T-cell (primary cell): Measurements from ENCODE around the gene SHQ1. TPM values are rescaled to one million over a fixed set of nuclear protein-coding genes. Genes with fewer than 3 reads are reported as not detected.

Experiments
- ATAC-seq, 4 experiments: fragments of 200-7000 bp in 3 of 4; fragments of 150-1000 bp in 1 of 4; cut with Tn5 transposase; replicated peaks in 1 of 4; 1 replicate in 3 of 4; 2 replicates in 1 of 4; pipeline ENCODE4 v1.10.0; 2021; ENCODE audit warnings: moderate library complexity in 3 of 4, mild to moderate bottlenecking in 2 of 4, moderate number of reproducible peaks in 1 of 4
- CTCF ChIA-PET, 2 donors: fragments of 300-600 bp; sonication (Branson Sonifier 250); formaldehyde crosslinking; loops; one replicate each; lab custom pipeline; 2022; ENCODE audit warnings: antibody characterized with exemption in 2 of 2; lab: Charles Lee
- POLR2A ChIA-PET, 2 donors: fragments of 300-600 bp; sonication (Branson Sonifier 250); formaldehyde crosslinking; loops; one replicate each; lab custom pipeline; 2022; ENCODE audit warnings: antibody characterized with exemption in 2 of 2; lab: Charles Lee
- DNase-seq, 35 experiments: peaks; one replicate each; pipeline versions ENCODE4 v3.0.0 to v3.0.0-alpha.2; 2013 to 2023
- H3K27ac ChIP-seq: one replicate; pipeline ENCODE4 v1.5.1; 2013; ENCODE audit warnings: low read length
- H3K27me3 ChIP-seq, 2 experiments: replicated peaks in 1 of 2; 1 replicate in 1 of 2; 2 replicates in 1 of 2; pipeline versions ENCODE4 v1.6.1 to v1.7.0; 2013; ENCODE audit warnings: low read length in 1 of 2, mixed read lengths in 1 of 2; ENCODE audit not compliant: control insufficient read depth in 2 of 2, insufficient read depth in 2 of 2; ENCODE audit errors: extremely low read depth in 1 of 2
- H3K36me3 ChIP-seq, 2 donors: 1 replicate in 1 of 2; 2 replicates in 1 of 2; pipeline versions ENCODE4 v1.6.1 to v1.7.0; 2013; ENCODE audit warnings: low read length in 1 of 2; ENCODE audit not compliant: control insufficient read depth in 2 of 2, insufficient read depth in 1 of 2; ENCODE audit errors: extremely low read depth in 1 of 2
- H3K4me1 ChIP-seq, 2 experiments: 1 replicate in 1 of 2; 2 replicates in 1 of 2; pipeline versions ENCODE4 v1.6.1 to v1.7.0; 2013; ENCODE audit warnings: low read length in 2 of 2, mixed read lengths in 1 of 2; ENCODE audit not compliant: insufficient read depth in 2 of 2, control insufficient read depth in 1 of 2; ENCODE audit errors: extremely low read depth in 1 of 2
- H3K4me3 ChIP-seq, 2 donors: 1 replicate in 1 of 2; 2 replicates in 1 of 2; pipeline versions ENCODE4 v1.5.1 to v1.7.0; 2013; ENCODE audit warnings: mild to moderate bottlenecking in 2 of 2, low read length in 1 of 2, moderate library complexity in 1 of 2; ENCODE audit not compliant: control insufficient read depth in 1 of 2; ENCODE audit errors: extremely low read depth in 1 of 2
- H3K9me3 ChIP-seq: 2 replicates; pipeline ENCODE4 v1.7.0; 2013
- H3K27ac Mint-ChIP-seq, 2 donors: one replicate each; pipeline ENCODE4 v1.8.0; 2020 to 2021; ENCODE audit warnings: mild to moderate bottlenecking in 2 of 2, mixed read lengths in 2 of 2
- H3K27me3 Mint-ChIP-seq, 2 donors: one replicate each; pipeline ENCODE4 v1.8.0; 2021 to 2022; ENCODE audit warnings: mixed read lengths in 2 of 2
- H3K36me3 Mint-ChIP-seq: one replicate; pipeline ENCODE4 v1.8.0; 2021; ENCODE audit warnings: mixed read lengths
- H3K4me1 Mint-ChIP-seq, 3 donors: one replicate each; pipeline ENCODE4 v1.8.0; 2020 to 2022; ENCODE audit warnings: mixed read lengths in 3 of 3, mild to moderate bottlenecking in 1 of 3
- H3K4me3 Mint-ChIP-seq, 3 donors: one replicate each; pipeline ENCODE4 v1.8.0; 2020 to 2022; ENCODE audit warnings: mild to moderate bottlenecking in 3 of 3, mixed read lengths in 3 of 3, moderate library complexity in 3 of 3
- H3K9me3 Mint-ChIP-seq, 3 donors: one replicate each; pipeline ENCODE4 v1.8.0; 2020 to 2022; ENCODE audit warnings: mixed read lengths in 3 of 3
- WGBS: methylation state at CpG from one replicate; pipeline ENCODE4 v1.1.5; 2013; ENCODE audit warnings: missing lambda C conversion rate; ENCODE audit not compliant: insufficient coverage; 5-methylcytosine and 5-hydroxymethylcytosine counted together
- total RNA-seq, 35 experiments: library from RNA in 6 of 35; stranded (reverse) in 6 of 35; fragments of 120-200 nt in 1 of 35; gene quantifications; one replicate each; pipeline versions ENCODE4 v1.2.1 to v1.2.4 and lab custom pipeline; 2013 to 2026

The SHQ1 gene
- total RNA-seq, 5 donors from 2014 or later (not counting 1 experiment from before 2014, with no cell fraction given), result 16.6 to 29.0 (median 27.8) TPM

DNA sequence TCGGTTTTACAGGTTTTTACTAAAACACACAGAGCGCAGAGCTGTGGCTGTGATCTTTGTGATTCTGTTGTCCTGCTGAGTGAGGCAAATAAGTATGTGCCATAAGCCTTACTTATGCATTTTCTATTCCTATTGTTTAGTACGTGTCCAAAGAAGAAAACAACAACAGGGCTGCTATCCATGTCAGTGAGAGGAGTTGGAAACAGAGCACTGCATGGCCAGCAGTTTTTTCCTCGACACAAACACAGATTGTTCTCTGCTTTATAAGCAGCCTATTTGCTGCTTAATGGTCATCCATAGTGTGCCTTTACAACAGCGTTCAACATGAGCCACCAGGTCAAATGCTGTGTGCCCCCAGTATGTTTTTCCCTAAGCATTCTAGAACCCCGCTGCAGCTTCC is 79.8 kb downstream of the SHQ1 start:
- peaks cover 6 to 16% (median 12%) of the 10 kb centered on the region in 3 donors for H3K4me1 Mint-ChIP-seq
- WGBS, result 100% methylated on average over 3 of the region's 6 CpGs
- H3K27ac Mint-ChIP-seq, result no peak overlapping the region
- no peaks in the 10 kb centered on the region for H3K9me3 Mint-ChIP-seq
- peaks cover 0 to 4% of the 10 kb centered on the region in 2 donors for H3K36me3 ChIP-seq
- H3K27me3 Mint-ChIP-seq, result no peaks in the 10 kb centered on the region
- ChIA-PET POLR2A (no interaction called here), CTCF (no interaction called here)
- H3K36me3 Mint-ChIP-seq, result peaks cover 51% of the 10 kb centered on the region
- no peaks in the 10 kb centered on the region for H3K9me3 ChIP-seq
- H3K4me1 ChIP-seq, result no peaks in the 10 kb centered on the region
- no peak overlapping the region for H3K27ac ChIP-seq
- no peak overlapping the region for H3K4me3 Mint-ChIP-seq
- DNase-seq, result no peak
- H3K27me3 ChIP-seq, result no peaks in the 10 kb centered on the region
- H3K4me3 ChIP-seq, result no peak overlapping the region
- ATAC-seq, result no peak

DNA sequence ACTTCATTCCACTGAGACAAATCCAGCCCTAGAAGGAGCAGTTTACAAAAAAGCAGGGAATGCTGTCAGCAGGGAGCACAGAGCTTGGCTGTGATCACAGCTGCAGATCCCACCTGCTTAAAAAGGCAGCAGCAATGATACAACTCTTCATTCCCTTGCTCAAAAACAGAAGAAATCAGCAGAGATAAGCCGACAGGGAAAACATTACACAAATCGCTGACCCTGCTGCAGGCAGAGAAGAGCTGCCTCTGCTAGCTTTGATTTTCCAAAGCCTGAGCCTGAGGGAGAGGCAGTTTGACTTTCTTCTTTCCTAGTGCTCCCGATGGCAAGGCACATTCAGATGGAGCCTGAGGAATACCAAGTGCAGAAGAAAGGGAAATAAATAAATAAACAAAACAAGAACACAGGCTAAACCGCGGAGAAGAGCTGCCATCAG is 80.2 kb downstream of the SHQ1 start:
- no peak for ATAC-seq
- no peaks in the 10 kb centered on the region for H3K27me3 ChIP-seq
- no peaks in the 10 kb centered on the region for H3K9me3 ChIP-seq
- no peak overlapping the region for H3K4me3 Mint-ChIP-seq
- ChIA-PET POLR2A (no interaction called here), CTCF (no interaction called here)
- peaks cover 9 to 16% (median 12%) of the 10 kb centered on the region in 3 donors for H3K4me1 Mint-ChIP-seq
- no peaks in the 10 kb centered on the region for H3K4me1 ChIP-seq
- H3K27ac Mint-ChIP-seq, result no peak overlapping the region
- H3K27ac ChIP-seq, result no peak overlapping the region
- H3K36me3 Mint-ChIP-seq, result peaks cover 56% of the 10 kb centered on the region
- no peaks in the 10 kb centered on the region for H3K27me3 Mint-ChIP-seq
- DNase-seq, result no peak
- no peak overlapping the region for H3K4me3 ChIP-seq
- no peaks in the 10 kb centered on the region for H3K9me3 Mint-ChIP-seq
- 100% methylated on average over 1 of the region's 5 CpGs for WGBS
- H3K36me3 ChIP-seq, result peaks cover 0 to 4% of the 10 kb centered on the region in 2 donors

DNA sequence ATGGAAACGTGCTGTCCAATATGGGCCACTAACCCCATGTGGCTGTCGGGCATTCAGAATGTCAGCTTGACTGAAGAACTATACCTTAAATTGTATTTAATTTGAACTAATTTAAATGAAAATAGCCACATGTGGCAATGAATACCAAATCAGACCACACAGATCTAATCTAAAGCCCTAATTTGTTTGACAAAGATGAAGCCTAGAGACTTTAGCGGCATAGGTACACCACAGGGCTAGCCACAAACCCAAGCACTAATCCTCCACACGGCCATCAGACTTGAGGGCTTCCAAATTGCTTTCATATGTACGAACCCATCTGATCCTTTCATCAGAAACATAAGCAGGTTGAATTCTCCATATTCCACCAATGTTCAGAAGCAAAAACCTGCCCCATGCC is 81.4 kb downstream of the SHQ1 start:
- Mint-ChIP-seq H3K9me3 (no peaks in the 10 kb centered on the region), H3K4me3 (no peak overlapping the region), H3K4me1 (peaks cover 12 to 20% (median 15%) of the 10 kb centered on the region in 3 donors), H3K27ac (no peak overlapping the region), H3K36me3 (peaks cover 66% of the 10 kb centered on the region), H3K27me3 (no peaks in the 10 kb centered on the region)
- WGBS, result 71% methylated on average over 4 of the region's 5 CpGs
- no peaks in the 10 kb centered on the region for H3K27me3 ChIP-seq
- no peak for ATAC-seq
- H3K36me3 ChIP-seq, result peaks cover 0 to 4% of the 10 kb centered on the region in 2 donors
- no peak overlapping the region for H3K4me3 ChIP-seq
- CTCF ChIA-PET, result interaction anchor here in 1 of 2 donors (0.5 kb wide), 1 partner anchor 1007 kb away, joined by 7 read pairs; no protein-coding TSS in a partner anchor
- POLR2A ChIA-PET, result no interaction called here
- H3K4me1 ChIP-seq, result peaks cover 0 to 4% of the 10 kb centered on the region in 2 experiments
- H3K27ac ChIP-seq, result no peak overlapping the region
- DNase-seq, result no peak
- no peaks in the 10 kb centered on the region for H3K9me3 ChIP-seq

DNA sequence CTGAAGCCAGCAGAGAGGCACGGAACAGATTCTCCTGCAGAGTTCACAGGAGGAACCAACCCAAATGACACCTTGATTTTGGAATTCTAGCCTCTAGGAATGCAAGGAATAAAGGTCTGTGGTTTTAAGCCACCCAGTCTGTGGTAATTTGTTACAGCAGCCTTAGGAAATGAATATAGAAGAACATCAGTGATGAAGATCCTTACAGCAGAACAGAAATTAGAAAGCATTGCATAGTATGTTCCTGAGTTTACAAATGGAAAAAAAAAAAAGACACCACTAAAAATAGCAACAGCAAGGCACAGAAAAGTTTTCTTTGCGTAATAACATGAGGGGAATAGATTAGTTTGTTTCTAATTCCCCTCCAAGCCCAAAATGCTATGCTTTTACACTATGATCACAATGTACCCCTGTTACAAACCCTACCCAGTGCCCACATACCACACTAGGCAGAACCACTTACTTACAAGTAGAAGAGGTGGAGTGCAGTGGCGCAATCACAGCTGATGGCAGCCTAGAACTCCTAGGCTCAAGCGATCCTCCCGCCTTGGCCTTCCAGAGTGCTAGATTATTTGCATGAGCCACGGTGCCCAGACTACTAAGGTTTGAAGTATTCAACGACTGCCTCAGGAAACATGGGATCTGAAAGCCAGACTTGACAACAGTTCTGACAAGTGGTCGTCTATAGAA is 84.3 kb downstream of the SHQ1 start:
- POLR2A ChIA-PET, result no interaction called here
- Histone ChIP-seq H3K27me3 (no peaks in the 10 kb centered on the region), H3K4me1 (peaks cover 0 to 15% of the 10 kb centered on the region in 2 experiments), H3K4me3 (no peak overlapping the region), H3K9me3 (no peaks in the 10 kb centered on the region), H3K27ac (no peak overlapping the region), H3K36me3 (peaks cover 0 to 4% of the 10 kb centered on the region in 2 donors)
- ATAC-seq (no peak), DNase-seq (no peak)
- H3K27ac Mint-ChIP-seq, result peak overlapping the region; percentile 1 to 32
- H3K9me3 Mint-ChIP-seq, result no peaks in the 10 kb centered on the region
- 90% methylated on average over 5 of the region's 8 CpGs for WGBS
- H3K4me3 Mint-ChIP-seq, result no peak overlapping the region
- peaks cover 51% of the 10 kb centered on the region for H3K36me3 Mint-ChIP-seq
- peaks cover 30 to 41% (median 35%) of the 10 kb centered on the region in 3 donors for H3K4me1 Mint-ChIP-seq
- CTCF ChIA-PET, result interaction anchor here in 1 of 2 donors (0.5 kb wide), 1 partner anchor 72 kb away, joined by 3 read pairs; no protein-coding TSS in a partner anchor
- H3K27me3 Mint-ChIP-seq, result no peaks in the 10 kb centered on the region

DNA sequence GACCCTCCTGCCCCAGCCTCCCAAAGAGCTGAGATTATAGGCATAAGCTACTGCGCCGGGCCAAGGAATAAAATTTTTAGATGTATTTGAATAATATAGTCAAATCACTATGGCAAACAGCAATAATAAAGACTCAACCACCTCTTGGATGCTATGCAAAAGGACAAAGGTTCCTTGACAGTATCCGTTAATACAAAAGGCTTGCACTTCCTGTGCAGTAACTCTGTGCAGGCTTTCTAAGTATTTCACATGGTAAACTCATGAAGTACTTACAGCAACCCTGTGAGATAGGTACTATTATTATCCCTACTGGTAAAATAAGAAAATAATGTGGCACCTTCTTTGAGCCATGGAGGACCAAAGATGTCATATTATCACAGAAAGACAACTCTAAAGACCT is 86.8 kb downstream of the SHQ1 start:
- no peak for ATAC-seq
- CTCF ChIA-PET, result no interaction called here
- H3K4me1 Mint-ChIP-seq, result peaks cover 51 to 62% (median 54%) of the 10 kb centered on the region in 3 donors

DNA sequence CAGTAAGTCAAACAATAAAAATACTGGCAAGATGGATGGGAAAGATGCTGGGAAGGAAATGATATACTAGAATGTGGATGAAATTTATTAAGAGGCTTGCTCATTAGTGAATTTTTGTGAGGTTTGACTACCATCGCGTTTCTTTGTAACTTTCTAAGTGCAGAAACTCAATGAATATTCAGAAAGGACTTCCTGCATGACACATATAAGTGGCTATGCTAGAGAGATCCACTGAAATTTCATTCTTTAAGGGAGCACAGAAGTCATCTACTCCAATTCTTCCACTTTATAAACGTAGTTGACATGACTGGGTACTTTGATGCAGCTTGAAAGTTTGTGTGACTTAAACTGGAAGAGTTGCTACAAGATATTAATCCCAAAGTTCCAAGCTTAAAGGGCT is 88.0 kb downstream of the SHQ1 start:
- POLR2A ChIA-PET, result no interaction called here
- Mint-ChIP-seq H3K36me3 (peaks cover 38% of the 10 kb centered on the region), H3K4me1 (peaks cover 63 to 72% (median 66%) of the 10 kb centered on the region in 3 donors), H3K4me3 (no peak overlapping the region), H3K9me3 (no peaks in the 10 kb centered on the region), H3K27me3 (no peaks in the 10 kb centered on the region), H3K27ac (peak overlapping the region in 1 of 2 donors; percentile 24)
- DNase-seq, result no peak
- ATAC-seq, result no peak
- Histone ChIP-seq H3K9me3 (no peaks in the 10 kb centered on the region), H3K36me3 (no peaks in the 10 kb centered on the region), H3K4me3 (no peak overlapping the region), H3K27ac (no peak overlapping the region), H3K4me1 (peaks cover 16 to 41% of the 10 kb centered on the region in 2 experiments), H3K27me3 (no peaks in the 10 kb centered on the region)
- no CpG with 5 or more reads among the region's 3 CpGs for WGBS
- CTCF ChIA-PET, result no interaction called here

More for the DNA sequence above, 86.8 kb downstream of the SHQ1 start:
- no peak overlapping the region for H3K27ac ChIP-seq
- peaks cover 7 to 32% of the 10 kb centered on the region in 2 experiments for H3K4me1 ChIP-seq
- H3K4me3 ChIP-seq, result no peak overlapping the region
- Mint-ChIP-seq H3K27me3 (no peaks in the 10 kb centered on the region), H3K36me3 (peaks cover 42% of the 10 kb centered on the region), H3K9me3 (no peaks in the 10 kb centered on the region), H3K4me3 (no peak overlapping the region), H3K27ac (peak overlapping the region in 1 of 2 donors; percentile 6)
- POLR2A ChIA-PET, result no interaction called here
- peaks cover 0 to 4% of the 10 kb centered on the region in 2 donors for H3K36me3 ChIP-seq
- no CpG with 5 or more reads among the region's 3 CpGs for WGBS
- no peaks in the 10 kb centered on the region for H3K9me3 ChIP-seq
- no peaks in the 10 kb centered on the region for H3K27me3 ChIP-seq
- DNase-seq, result no peak
